NCI-H2171 (cell line): ENCODE results near the gene NAA60.
"Not testable (repeated sequence)": the region's sequence is repeated elsewhere in the genome, so short reads cannot be mapped to it uniquely, and the experiment has no call there.

Source experiments
- DNase-seq: peaks from one replicate; lab custom pipeline; 2025; lab: John Stamatoyannopoulos, UW

The NAA60 gene

DNA sequence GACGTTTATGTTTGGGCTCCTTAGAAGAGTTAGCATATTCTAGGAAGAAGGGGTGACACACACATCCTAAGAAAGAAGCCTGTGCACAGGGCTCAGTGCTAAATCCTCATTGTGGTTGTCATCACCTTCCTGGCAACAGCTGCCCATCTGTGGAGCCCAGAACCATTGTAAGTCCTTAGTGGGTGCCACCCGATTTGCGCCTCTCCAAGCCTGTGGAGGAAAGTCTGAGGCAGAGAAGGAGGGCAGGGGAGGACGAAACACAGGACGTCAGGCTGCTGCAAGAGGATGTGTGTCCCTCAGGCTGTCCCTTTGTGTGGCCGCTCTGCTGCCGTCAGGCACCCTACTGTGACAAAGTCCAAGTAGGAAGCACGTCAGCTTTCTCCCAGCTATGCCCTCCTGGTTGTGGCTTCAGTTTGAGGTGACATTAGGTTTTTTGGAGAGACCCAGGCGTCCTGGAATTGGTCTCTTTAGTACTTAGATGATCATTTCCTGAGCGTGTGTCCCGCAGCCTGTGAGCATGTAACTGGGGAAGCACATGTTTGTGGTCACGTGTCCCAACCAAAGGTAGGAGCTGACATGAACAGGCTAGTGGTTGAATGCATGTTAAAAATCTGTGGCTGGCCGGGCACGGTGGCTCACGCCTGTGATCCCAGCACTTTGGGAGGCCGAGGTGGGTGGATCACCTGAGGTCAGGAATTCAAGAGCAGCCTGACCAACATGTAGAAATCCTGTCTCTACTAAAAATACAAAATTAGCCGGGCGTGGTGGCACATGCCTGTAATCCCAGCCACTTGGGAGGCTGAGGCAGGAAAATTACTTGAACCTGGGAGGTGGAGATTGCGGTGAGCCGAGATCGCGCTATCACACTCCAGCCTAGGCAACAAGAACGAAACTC, 68.1 kb downstream of the NAA60 start:
- no peak for DNase-seq

DNA sequence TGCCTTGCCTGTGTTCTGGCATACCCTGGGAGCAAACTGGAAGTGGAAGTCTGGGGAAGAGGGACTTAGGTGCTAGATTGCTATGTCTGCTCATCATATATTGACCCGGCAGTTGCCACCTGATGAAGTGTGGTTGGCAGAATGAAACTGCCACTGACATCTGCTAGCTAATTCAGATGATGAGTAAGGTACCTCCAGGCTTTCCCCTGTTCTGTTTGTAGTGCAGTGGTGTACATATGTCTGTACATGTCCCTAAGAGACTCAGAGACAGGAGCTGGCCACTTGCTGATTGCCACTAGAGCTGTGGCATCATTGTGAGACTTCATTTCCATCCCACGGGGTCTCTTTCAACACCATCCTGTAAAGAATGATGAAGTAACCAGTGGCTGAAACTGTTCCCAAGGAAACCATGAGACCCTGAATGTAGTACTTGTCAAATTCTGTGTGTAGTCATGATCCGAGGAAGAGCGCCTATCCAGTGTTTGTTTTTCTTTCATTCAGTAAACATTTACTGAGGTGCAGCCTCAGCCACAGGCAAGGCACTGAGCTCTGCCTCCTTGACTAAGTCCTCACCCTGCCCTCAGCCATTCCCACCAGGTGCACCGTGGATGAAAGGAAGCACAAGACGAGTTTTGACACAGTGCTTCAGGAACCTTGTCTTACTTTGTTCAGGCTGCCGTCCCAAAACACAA, 70.6 kb downstream of the NAA60 start:
- no peak for DNase-seq

DNA sequence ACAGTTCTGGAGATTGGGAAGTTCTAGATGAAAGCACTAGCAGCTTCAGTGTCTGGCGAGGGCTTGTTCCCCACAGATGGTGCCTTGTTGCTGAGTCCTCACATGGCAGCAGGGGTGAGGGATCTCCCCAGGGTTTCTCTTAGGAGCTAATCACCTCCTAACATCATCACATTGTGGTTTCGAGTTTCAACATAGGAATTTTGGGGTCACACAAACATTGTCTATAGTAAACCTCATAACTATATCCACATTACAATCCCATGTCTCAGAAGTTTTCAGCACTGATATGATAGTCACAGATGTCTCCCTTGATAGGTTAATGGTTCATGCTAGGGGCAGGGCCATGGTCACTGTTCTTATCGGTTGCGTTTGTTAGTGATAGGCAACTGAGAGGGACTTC, 71.1 kb downstream of the NAA60 start:
- DNase-seq: no peak

DNA sequence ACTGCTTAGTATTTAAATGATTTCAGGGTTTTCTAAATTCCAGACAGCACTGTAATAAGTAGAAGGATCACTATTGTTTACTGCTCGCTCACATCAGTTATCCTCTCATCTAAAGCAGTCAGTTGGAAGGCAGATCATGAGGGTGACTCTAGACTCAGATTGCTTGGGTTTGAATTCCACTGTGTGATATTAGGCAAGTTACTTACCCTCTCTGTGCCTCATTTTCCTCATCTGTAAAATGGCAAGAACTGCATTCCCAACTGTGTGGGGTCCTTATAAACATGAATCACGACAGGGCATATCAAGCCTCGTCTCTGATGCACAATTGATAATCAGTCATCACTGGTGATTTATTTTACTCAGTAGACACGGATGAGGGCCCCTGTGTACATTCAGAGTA, 72.4 kb downstream of the NAA60 start:
- no peak for DNase-seq

DNA sequence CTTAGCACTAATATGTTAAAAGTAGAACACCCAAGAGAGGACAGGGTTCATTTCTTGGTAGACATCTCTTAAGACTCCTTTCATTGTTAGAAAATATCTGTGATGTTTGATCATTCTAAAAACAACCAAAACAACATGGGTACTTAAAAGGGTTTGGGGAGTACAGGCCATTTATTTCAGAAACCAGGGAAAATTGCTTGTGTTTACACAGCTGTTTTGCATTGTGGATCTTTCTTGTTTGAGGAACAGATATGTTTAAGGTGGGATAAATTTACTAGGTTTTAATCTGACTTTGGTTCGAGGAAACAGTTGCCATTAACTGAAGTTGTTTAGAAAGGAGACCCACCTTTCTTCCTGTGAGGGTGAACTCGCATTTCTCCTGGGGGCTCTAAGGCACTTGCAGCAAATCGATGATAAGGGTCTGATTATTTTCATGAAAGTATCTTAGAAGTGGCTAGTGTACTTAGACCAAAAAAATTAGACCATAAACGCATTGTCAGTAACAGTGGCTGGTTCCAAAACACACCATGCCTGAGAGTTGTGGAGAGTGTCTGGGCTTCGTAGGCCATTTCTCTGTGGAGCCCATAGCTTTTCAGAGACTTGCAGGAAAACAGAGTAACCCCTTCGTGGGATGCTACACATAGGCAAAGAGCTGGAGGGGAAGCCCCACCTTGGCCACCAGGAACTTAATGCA, 75.0 kb downstream of the NAA60 start:
- DNase-seq: no peak

DNA sequence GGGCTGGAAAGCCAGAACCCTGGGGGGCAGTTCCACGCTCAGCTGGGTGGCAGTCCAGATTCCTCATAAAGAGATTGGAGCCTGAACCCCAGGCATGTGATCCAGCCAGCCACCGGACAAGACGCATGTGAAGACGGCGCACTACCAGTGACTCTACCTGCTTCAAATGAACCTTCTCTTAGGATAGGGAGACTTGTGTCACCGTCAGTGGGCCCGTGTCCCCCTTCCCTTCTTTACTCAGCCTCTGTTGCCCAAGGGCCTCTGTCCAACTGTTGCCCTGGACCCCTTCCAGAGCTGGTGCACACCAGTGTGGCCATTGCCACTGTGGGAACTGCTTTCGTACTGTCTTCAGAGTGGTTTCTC, 75.5 kb downstream of the NAA60 start:
- no peak for DNase-seq

DNA sequence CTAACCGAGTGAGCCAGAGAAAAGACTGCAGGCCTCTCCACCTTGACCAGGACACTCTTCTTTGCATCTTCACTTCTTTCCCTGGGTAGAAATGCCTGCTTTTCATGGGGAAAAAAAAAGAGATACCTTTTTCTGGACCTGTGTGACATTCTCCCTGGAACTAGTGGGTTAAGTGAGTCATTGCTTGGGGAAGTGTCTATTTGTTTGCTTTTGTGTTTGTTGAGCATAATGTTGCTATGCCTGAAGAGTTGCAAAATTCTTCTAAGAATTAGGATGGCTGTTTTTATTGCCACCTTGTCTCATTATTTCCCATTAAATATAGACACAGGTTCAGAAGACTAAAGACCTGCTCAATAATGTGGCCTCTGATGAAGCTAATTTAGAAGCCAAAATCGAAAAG, 76.1 kb downstream of the NAA60 start:
- no peak for DNase-seq

DNA sequence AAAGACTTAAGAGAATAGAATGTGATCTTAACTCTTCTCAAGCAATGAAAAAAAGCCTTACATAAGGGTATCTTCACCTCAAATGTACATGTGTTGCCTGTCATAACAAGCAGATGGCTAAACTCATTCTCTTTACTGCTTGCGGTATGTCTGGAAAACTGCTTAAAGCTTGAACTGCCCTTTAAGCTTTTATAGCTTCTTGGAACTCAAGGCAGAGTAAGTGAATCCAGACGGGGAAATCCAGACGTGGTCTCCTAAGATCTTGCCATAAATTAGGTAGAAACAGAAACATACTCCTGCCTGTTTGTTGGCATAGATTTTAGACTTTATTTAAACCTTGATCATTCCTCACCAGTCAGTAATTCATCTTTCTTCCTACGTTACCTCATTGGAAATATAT, 76.9 kb downstream of the NAA60 start:
- DNase-seq: no peak

DNA sequence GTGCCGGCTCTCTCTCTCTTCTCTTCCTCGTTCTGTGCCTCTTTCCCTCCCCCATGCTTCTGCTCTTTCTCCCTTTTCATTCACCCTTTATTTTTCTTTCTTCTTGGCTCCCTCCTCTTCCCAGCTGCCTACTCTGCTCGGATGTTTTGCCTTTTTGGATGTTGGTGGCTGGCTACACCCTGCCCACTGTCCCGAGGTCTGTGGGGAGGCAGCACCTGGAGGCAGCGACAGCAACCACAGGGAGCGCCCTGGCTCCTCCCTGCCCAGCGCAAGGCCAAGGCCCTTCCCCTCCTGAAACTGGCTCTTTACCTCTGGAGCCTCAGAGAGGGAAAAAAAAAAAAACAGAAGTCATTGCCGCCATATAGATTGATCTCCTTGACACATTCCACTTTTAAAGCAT, 77.4 kb downstream of the NAA60 start:
- no peak for DNase-seq

DNA sequence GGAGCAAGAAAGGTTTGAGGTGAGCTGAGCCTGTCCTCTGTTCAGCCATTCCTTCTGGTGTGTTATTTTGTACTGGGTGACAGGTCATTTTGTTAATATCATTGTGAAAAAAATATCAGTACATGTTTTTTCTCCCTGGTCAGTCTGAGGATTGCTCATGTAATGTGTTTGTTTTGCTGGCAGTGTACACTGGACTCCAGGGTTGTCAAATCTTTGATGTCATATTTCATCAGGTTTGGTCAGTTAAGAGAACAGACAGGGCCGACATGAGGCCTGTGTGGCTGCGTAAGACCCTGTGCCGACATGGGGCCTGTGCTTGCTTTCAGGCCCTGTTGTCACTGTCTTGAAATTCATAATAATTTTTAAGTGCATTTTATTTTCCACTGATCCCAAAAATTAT, 79.8 kb downstream of the NAA60 start:
- DNase-seq: no peak

DNA sequence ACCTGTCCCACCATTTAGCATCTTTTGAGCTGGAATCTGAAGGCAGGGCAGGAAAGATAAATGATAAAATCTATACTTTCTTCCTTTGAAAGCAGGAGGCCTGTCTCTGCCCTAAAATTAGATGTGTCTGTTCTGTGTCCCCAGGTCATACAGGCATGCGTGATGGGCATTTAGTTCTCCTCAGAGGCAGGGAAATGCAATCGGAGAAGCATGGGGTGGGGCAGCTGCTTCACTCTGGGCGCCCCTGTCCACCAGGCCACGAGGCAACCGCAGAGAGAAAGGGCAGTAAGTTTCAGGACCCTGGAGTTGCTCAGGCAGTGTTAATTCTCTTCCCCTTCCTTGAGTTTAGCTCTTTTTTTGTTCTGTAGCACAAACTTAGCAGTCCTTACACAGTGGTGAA, 82.5 kb downstream of the NAA60 start:
- no peak for DNase-seq

DNA sequence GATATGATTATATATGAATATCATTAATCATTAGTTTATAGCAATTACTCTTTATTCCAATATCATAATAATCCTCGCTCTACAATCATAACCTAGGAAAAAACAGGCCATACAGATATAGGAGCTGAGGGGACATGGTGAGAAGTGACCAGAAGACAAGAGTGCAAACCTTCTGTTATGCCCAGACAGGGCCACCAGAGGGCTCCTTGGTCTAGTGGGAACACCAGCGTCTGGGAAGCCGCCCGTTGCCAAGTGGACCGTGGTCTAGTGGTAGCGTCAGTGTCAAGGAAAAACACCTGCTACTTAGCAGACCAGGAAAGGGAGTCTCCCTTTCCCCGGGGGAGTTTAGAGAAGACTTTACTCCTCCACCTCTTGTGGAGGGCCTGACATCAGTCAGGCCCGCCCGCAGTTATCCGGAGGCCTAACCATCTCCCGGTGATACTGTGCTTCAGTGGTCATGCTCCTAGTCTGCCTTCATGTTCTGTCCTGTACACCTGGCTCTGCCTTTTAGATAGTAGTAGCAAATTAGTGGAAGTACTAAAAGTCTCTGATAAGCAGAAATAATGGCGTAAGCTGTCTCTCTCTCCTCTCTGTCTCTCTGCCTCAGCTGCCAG, 83.8 kb downstream of the NAA60 start:
- DNase-seq: not testable (repeated sequence)

DNA sequence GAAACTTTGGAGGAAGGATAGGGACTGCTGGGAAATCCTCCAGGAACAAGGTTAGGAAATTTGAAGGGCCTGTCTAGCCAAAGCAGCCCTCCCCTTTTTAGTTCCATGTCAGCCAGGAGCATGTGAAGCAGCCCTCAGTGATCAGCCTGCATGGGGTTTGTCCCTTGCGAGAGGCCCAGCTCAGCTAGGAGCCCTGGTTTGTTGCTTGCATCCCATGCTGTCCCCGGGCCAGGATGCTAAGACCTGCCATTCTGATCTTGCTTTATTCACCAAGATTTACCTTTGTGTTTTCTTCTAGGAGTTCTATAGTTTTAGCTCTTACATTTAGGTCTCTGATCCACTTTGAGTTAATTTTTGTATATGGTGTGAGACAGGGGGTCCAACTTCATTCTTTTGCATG, 84.9 kb downstream of the NAA60 start:
- no peak for DNase-seq

DNA sequence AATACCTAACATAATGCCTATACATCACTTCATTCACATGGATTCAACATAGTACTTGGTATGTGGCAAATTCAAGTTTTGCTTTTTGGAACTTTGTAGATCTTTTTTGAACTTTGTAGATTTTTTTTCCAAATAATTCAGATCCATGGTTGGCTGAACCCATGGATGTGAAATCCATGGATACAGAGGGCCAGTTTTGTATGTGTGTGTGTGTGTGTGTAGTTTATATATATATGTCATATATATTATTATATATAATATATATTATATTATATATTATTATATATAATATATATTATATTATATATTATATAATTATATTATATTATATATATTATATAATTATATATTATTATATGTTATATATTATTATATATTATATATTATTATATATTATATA, 85.7 kb downstream of the NAA60 start:
- no peak for DNase-seq

DNA sequence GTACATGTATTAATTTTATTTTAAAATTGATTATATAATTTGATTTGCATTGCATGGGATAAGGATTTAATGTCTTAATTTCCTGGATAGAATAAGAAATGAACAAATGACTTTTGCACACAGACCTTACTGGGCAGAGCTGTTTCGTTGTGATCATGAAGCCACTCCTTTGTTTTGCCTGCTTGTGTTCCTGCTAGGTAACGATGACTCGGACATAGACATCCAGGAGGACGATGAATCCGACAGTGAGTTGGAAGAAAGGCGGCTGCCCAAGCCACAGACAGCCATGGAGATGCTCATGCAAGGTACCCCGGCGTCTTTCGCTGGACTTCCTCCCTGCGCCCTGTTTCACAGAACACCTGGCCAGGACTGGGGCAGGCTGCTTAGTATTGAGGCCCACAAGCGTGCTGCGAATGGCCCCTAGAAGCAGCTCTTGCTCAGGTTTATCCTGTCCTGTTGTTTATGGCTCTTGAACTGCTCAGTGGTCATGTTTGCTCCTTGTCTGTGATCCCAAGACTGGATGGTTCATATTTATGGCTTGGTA, 87.0 kb downstream of the NAA60 start:
- DNase-seq: no peak

DNA sequence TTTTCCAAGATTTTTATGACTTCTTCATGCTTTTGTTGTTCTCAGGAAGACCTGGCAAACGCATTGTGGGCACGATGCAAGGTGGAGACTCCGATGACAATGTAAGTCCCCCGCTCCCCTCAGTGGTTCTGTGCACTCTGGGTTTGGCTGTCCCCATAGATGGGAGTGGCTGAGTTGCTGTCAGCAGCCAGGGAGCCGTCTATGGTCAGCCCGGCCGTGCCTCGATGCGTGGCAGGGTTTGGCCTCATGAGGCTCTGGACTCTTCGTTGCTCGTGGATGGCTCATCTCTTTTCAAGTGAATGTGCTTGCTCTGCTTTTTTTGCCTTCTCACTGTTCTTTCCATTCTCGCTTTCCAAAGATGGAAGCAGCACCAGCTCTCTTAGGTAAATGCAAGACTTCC, 89.3 kb downstream of the NAA60 start:
- no peak for DNase-seq

DNA sequence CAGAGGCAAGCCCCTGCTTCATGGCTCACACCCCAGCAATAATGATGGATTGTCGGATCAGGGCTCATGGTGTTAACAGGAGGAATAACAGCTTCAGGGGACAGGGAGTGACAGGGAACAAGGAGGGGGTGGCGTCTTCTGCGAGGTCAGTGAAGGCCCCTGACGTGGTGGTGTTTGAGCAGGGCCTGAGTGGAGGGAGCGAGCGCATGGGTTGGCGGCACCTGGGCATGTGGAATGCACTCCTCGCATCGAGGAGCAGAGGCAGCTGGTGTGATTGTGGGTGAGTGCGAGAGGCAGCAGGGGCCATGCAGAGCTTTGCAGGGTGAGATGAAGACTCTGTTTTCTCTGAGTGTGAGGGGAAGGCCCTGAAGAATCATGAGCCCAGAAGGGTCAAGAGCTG, 90.6 kb downstream of the NAA60 start:
- no peak for DNase-seq

DNA sequence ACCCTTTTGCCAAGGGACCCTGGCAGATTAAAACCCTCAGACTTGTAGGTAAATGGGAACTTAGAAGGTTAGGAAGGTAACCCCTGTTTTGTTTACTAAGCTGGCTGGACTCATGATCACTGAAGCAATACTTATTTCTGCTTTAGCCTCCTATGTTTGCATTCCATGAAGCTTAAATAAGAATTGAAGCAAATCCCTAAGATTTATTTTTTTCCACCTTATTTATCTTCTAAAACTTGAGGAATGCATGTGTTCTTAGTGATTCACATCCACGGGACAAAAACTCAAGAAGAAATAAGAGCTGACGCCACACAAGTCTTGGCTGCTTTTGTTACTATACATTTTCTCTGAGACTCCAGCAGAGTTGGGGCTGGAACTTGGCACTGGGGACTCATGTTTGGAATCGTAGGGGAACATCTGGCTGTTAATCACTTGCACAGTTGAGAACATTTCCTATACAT, 92.8 kb downstream of the NAA60 start:
- no peak for DNase-seq
